HepG2 (cell line): ENCODE results near the gene LRR1. TPM values are rescaled to one million over a fixed set of nuclear protein-coding genes. Genes with fewer than 3 reads are reported as not detected.

Experiments used
- BHLHE40 ChIP-seq: IDR thresholded peaks from 2 replicates; pipeline ENCODE4 v1.6.1; 2011; ENCODE audit warnings: low read length, improper control_type of control experiment
- ELF1 ChIP-seq: sonication (generic); formaldehyde crosslinking; IDR thresholded peaks from 2 replicates; pipeline ENCODE4 v1.4.0; 2020; ENCODE audit warnings: missing genetic modification reagents
- ELF3 ChIP-seq: IDR thresholded peaks from 2 replicates; pipeline ENCODE4 v1.6.1; 2016; ENCODE audit warnings: missing genetic modification reagents, missing compliant biosample characterization
- ELF4 ChIP-seq: sonication (generic); formaldehyde crosslinking; IDR thresholded peaks from 2 replicates; pipeline ENCODE4 v1.5.0; 2020; ENCODE audit warnings: missing genetic modification reagents, mild to moderate bottlenecking, moderate library complexity, borderline replicate concordance
- JUND ChIP-seq: sonication (generic); formaldehyde crosslinking; IDR thresholded peaks from 2 replicates; pipeline ENCODE4 v1.8.0; 2022; ENCODE audit warnings: mild to moderate bottlenecking, missing genetic modification reagents
- KAT8 ChIP-seq: IDR thresholded peaks from 2 replicates; pipeline ENCODE4 v1.6.1; 2016; ENCODE audit warnings: missing genetic modification reagents, missing compliant biosample characterization
- NFYC ChIP-seq: IDR thresholded peaks from 2 replicates; pipeline ENCODE4 v1.6.1; 2016; ENCODE audit warnings: missing genetic modification reagents, missing compliant biosample characterization
- SP140L ChIP-seq: sonication (generic); formaldehyde crosslinking; IDR thresholded peaks from 2 replicates; pipeline ENCODE4 v1.4.0; 2020; ENCODE audit warnings: missing genetic modification reagents, borderline replicate concordance
- SRSF1 ChIP-seq: fragments of 200-400 bp; formaldehyde crosslinking; optimal IDR thresholded peaks from 2 replicates; pipeline ENCODE3; 2017; ENCODE audit warnings: mild to moderate bottlenecking, low read depth, low read length, moderate library complexity
- STAG1 ChIP-seq: sonication (generic); formaldehyde crosslinking; IDR thresholded peaks from 2 replicates; pipeline ENCODE4 v1.4.0; 2020; ENCODE audit warnings: missing genetic modification reagents
- TBL1XR1 ChIP-seq: fragments of 150-350 bp; IDR thresholded peaks from 2 replicates; pipeline ENCODE4 v1.6.1; 2014; ENCODE audit warnings: borderline replicate concordance, low read length; ENCODE audit not compliant: partially characterized antibody
- TMF1 ChIP-seq: sonication (generic); formaldehyde crosslinking; IDR thresholded peaks from 2 replicates; pipeline ENCODE4 v1.8.1; 2022; ENCODE audit warnings: low read depth, missing genetic modification reagents
- ZBED4 ChIP-seq: sonication (generic); formaldehyde crosslinking; IDR thresholded peaks from 2 replicates; pipeline ENCODE4 v1.4.0; 2020; ENCODE audit warnings: missing genetic modification reagents, borderline replicate concordance
- ZBTB38 ChIP-seq: sonication (generic); formaldehyde crosslinking; IDR thresholded peaks from 2 replicates; pipeline ENCODE4 v1.5.1; 2020; ENCODE audit warnings: mild to moderate bottlenecking, missing genetic modification reagents
- ZFP36L2 ChIP-seq: sonication (generic); formaldehyde crosslinking; IDR thresholded peaks from 2 replicates; pipeline ENCODE4 v1.4.0; 2020; ENCODE audit warnings: missing genetic modification reagents
- ZNF180 ChIP-seq: sonication (generic); formaldehyde crosslinking; IDR thresholded peaks from 2 replicates; pipeline ENCODE4 v1.4.0; 2020; ENCODE audit warnings: low read depth, missing genetic modification reagents, borderline replicate concordance
- polyA plus RNA-seq, 8 experiments: library from polyadenylated mRNA; depleted of rRNA in 3 of 8; stranded (reverse) in 7 of 8; unstranded in 1 of 8; fragments of >200 nt; fragmentation: Illumina TruSeq in 4 of 8; extraction: Trizol in 4 of 8; gene quantifications; 2 replicates each; pipeline versions ENCODE4 v1.2.1 to v1.2.3, GENCODE V29; 2011 to 2016; ENCODE audit warnings: low read depth in 4 of 8, missing spikeins in 1 of 8, mixed read lengths in 1 of 8; ENCODE audit not compliant: insufficient read depth in 1 of 8
- total RNA-seq, 5 experiments: library from RNA; depleted of rRNA; stranded (reverse); fragments of >200 nt; fragmentation: Illumina TruSeq; extraction: Trizol; gene quantifications; 2 replicates each; pipeline ENCODE4 v1.2.3, GENCODE V29; 2016; ENCODE audit warnings: low read depth in 1 of 5
- TF ChIP-seq, protein P1 (sequence below): sonication (generic); formaldehyde crosslinking; IDR thresholded peaks from 2 replicates; pipeline ENCODE4 v1.5.1; 2020; ENCODE audit warnings: mild to moderate bottlenecking, missing genetic modification reagents, moderate library complexity
- TF ChIP-seq, protein P2 (sequence below): IDR thresholded peaks from 2 replicates; pipeline ENCODE4 v1.6.1; 2016; ENCODE audit warnings: missing compliant biosample characterization, missing genetic modification reagents, borderline replicate concordance
- TF ChIP-seq, protein P3 (sequence below): sonication (generic); formaldehyde crosslinking; IDR thresholded peaks from 2 replicates; pipeline ENCODE4 v1.8.0; 2022; ENCODE audit warnings: mild to moderate bottlenecking, missing genetic modification reagents, moderate library complexity
- TF ChIP-seq, protein P4 (sequence below): sonication (generic); formaldehyde crosslinking; conservative IDR thresholded peaks from 2 replicates; pipeline ENCODE4 v1.4.0; 2020; ENCODE audit warnings: missing genetic modification reagents

LRR1 gene
- total and polyA plus RNA-seq, 2 of the 13 experiments (the other 11 are each of a cell fraction or from before 2014, with no cell fraction given) = 7.0 to 36.2 TPM

DNA sequence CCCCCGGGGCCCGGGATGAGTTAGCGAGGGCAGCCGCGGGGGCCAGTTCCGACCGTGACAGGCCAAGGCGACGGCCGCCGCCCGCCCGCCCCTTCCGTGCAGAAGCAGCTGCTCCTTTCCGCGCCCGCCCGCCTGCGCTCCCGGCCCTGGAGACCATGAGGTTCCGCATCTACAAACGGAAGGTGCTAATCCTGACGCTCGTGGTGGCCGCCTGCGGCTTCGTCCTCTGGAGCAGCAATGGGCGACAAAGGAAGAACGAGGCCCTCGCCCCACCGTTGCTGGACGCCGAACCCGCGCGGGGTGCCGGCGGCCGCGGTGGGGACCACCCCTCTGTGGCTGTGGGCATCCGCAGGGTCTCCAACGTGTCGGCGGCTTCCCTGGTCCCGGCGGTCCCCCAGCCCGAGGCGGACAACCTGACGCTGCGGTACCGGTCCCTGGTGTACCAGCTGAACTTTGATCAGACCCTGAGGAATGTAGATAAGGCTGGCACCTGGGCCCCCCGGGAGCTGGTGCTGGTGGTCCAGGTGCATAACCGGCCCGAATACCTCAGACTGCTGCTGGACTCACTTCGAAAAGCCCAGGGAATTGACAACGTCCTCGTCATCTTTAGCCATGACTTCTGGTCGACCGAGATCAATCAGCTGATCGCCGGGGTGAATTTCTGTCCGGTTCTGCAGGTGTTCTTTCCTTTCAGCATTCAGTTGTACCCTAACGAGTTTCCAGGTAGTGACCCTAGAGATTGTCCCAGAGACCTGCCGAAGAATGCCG, 22.6 kb downstream of the LRR1 start (continued):
- TF ChIP-seq, protein P1, sequence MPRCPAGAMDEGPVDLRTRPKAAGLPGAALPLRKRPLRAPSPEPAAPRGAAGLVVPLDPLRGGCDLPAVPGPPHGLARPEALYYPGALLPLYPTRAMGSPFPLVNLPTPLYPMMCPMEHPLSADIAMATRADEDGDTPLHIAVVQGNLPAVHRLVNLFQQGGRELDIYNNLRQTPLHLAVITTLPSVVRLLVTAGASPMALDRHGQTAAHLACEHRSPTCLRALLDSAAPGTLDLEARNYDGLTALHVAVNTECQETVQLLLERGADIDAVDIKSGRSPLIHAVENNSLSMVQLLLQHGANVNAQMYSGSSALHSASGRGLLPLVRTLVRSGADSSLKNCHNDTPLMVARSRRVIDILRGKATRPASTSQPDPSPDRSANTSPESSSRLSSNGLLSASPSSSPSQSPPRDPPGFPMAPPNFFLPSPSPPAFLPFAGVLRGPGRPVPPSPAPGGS = peak; percentile 62; the same call in 1 of the 2 replicates
- no peak for TF ChIP-seq BHLHE40
- TF ChIP-seq, protein P2, sequence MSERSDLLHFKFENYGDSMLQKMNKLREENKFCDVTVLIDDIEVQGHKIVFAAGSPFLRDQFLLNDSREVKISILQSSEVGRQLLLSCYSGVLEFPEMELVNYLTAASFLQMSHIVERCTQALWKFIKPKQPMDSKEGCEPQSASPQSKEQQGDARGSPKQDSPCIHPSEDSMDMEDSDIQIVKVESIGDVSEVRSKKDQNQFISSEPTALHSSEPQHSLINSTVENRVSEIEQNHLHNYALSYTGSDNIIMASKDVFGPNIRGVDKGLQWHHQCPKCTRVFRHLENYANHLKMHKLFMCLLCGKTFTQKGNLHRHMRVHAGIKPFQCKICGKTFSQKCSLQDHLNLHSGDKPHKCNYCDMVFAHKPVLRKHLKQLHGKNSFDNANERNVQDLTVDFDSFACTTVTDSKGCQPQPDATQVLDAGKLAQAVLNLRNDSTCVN = no peak
- no peak for TF ChIP-seq ZFP36L2 (CRISPR knock-in tag)
- no peak for TF ChIP-seq TBL1XR1
- TF ChIP-seq STAG1 (CRISPR knock-in tag) = no peak
- no peak for TF ChIP-seq TMF1 (CRISPR knock-in tag)
- no peak for TF ChIP-seq ELF4 (CRISPR knock-in tag)
- TF ChIP-seq, protein P3, sequence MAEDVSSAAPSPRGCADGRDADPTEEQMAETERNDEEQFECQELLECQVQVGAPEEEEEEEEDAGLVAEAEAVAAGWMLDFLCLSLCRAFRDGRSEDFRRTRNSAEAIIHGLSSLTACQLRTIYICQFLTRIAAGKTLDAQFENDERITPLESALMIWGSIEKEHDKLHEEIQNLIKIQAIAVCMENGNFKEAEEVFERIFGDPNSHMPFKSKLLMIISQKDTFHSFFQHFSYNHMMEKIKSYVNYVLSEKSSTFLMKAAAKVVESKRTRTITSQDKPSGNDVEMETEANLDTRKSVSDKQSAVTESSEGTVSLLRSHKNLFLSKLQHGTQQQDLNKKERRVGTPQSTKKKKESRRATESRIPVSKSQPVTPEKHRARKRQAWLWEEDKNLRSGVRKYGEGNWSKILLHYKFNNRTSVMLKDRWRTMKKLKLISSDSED (CRISPR knock-in tag) = peak; percentile 73; the same call in 1 of the 2 replicates
- TF ChIP-seq NFYC (CRISPR knock-in tag) = no peak
- TF ChIP-seq ZNF180 (CRISPR knock-in tag) = no peak
- TF ChIP-seq, protein P4, sequence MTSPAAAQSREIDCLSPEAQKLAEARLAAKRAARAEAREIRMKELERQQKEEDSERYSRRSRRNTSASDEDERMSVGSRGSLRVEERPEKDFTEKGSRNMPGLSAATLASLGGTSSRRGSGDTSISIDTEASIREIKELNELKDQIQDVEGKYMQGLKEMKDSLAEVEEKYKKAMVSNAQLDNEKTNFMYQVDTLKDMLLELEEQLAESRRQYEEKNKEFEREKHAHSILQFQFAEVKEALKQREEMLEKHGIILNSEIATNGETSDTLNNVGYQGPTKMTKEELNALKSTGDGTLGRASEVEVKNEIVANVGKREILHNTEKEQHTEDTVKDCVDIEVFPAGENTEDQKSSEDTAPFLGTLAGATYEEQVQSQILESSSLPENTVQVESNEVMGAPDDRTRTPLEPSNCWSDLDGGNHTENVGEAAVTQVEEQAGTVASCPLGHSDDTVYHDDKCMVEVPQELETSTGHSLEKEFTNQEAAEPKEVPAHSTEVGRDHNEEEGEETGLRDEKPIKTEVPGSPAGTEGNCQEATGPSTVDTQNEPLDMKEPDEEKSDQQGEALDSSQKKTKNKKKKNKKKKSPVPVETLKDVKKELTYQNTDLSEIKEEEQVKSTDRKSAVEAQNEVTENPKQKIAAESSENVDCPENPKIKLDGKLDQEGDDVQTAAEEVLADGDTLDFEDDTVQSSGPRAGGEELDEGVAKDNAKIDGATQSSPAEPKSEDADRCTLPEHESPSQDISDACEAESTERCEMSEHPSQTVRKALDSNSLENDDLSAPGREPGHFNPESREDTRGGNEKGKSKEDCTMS (CRISPR knock-in tag) = no peak
- TF ChIP-seq KAT8 (CRISPR knock-in tag) = no peak
- no peak for TF ChIP-seq SP140L (CRISPR knock-in tag)
- TF ChIP-seq SRSF1 = no peak
- no peak for TF ChIP-seq ELF3
- TF ChIP-seq ELF1 (CRISPR knock-in tag) = no peak
- no peak for TF ChIP-seq JUND (CRISPR knock-in tag)
- no peak for TF ChIP-seq ZBTB38
- peak; percentile 74; the same call in 1 of the 2 replicates for TF ChIP-seq ZBED4 (CRISPR knock-in tag)
